ENCODE measurements around the gene ACSM3. TPM values are rescaled to one million over a fixed set of nuclear protein-coding genes. Genes with fewer than 3 reads are reported as not detected.
A peak's percentile ranks its signal among the peaks of the same experiment; 100 is the strongest.

ACSM3 gene
- total RNA-seq, 2 experiments from 2014 or later = 4.1 to 4.8 TPM

DNA sequence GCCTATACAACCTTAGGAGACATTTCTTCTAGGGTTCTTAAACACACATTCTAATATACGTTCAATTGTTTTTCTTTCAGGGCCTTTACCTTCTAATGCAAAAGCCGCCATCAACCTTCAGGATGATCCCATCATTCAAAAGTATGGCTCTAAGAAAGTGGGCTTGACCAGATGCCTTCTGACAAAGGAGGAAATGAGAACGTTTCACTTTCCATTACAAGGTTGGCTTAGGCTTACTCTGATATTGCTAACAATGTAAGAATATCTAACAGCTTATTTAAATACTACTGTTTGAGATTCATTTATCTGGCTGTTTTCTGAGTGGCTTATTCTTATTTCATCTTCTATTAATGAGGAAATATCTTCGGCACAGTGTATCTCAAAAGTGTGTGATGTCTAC, 57.9 kb downstream of the ACSM3 start:
- POLR2A ChIA-PET = no interaction called here

DNA sequence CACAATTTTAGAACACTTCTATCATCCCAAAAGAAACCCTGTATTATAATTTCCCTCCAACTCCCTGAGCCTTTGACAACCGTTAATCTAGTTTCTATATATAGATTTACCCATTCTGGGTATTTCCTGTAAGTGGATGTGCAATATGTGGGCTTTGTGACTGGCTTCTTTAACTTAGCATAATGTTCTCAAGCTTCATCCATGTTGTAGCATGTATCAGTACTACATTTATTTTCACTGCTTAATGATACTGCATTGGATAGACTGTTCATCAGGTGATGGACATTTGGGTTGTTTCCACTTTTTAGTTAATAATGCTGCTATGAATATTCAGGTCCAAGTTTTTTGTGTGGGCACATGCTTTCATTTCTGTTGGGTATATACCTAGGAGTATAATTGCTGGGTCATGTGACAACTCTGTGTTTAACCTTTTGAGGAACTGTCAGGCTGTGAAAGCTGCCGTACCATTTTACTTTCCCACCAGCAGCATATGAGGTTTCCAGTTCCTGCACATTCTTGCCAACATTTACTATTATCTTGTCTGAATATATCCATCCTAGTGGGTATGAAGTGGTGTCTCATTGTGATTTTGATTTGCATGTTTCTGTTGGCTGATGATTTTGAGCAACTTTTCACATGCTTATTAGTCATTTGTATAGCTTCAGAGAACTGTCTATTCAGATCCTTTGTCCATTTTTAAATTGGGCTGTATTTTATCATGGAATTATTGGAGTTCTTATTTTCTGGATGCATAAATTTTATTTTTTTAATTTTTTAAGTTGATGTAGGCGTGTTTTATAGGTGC, 58.9 kb downstream of the ACSM3 start:
- CTCF ChIA-PET = no interaction called here
- Mint-ChIP-seq H3K27me3 (no peaks in the 10 kb centered on the region), H3K9me3 (no peaks in the 10 kb centered on the region), H3K27ac (peak overlapping the region; percentile 48), H3K4me3 (no peak overlapping the region), H3K36me3 (ENCODE audit: low read depth) (peaks cover 42% of the 10 kb centered on the region), H3K4me1 (peaks cover 13% of the 10 kb centered on the region)
- POLR2A ChIA-PET = no interaction called here
- DNase-seq = no peak

More for the DNA sequence above, 57.9 kb downstream of the ACSM3 start:
- CTCF ChIA-PET = interaction anchor here (1.3 kb wide), 1 partner anchor 9 kb away, joined by 4 read pairs; no protein-coding TSS in a partner anchor
- Mint-ChIP-seq H3K9me3 (no peaks in the 10 kb centered on the region), H3K36me3 (ENCODE audit: low read depth) (peaks cover 43% of the 10 kb centered on the region), H3K27ac (no peak overlapping the region), H3K4me3 (no peak overlapping the region), H3K4me1 (peaks cover 13% of the 10 kb centered on the region), H3K27me3 (no peaks in the 10 kb centered on the region)
- DNase-seq = no peak

DNA sequence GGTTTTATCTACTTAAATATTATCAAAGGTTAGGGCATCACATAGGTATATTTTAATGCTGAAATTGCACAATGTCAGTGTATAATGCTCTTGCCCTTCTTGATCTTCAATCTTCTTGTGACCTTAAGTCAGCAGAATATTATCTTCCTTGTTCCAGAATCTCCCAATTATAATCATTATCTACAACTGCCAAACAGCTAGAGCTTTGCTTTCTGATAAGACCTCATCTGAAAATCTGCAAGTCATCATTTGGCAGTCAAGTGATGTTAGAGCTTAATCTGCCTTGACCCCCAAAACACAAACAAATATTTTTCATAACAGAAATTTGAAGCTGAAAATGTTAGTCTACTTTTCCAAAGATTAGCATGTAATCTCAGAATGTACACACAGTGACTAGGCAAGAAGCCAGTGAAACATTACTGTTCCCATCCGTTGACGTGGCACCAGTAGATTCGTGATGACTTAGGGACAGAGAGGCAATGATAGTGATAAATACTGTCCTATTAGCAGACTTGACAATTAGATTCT, 62.3 kb downstream of the ACSM3 start:
- Mint-ChIP-seq H3K27ac (no peak overlapping the region), H3K36me3 (ENCODE audit: low read depth) (peaks cover 28% of the 10 kb centered on the region), H3K4me1 (peaks cover 13% of the 10 kb centered on the region), H3K27me3 (no peaks in the 10 kb centered on the region), H3K4me3 (no peak overlapping the region), H3K9me3 (no peaks in the 10 kb centered on the region)
- ChIA-PET CTCF (interaction anchor here (0.9 kb wide), 1 partner anchor 12 kb away, joined by 3 read pairs; no protein-coding TSS in a partner anchor), POLR2A (no interaction called here)
- DNase-seq = no peak

DNA sequence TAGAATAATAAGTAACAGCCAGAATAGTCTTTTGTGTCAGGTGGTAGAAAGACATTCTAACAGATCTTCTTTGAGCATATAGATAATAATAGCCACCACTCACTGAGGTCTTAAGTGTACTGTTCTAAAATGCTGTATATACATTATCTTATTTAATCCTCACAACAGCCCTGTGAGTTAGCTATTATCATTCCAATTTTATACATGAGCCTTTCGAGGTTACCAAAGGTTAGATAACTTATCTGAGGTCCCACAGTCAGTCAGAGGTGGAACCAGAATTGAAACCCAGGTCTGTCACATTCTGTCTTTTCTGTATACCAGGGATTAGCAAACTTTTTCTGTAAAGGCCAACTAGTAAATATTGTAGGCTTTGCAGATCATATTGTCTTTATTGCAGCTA, 65.7 kb downstream of the ACSM3 start:
- POLR2A ChIA-PET = interaction anchor here (0.6 kb wide), 2 partner anchors 10 to 48 kb away, joined by 4 to 5 read pairs; no protein-coding TSS in a partner anchor
- H3K4me1 Mint-ChIP-seq = no peaks in the 10 kb centered on the region
- H3K9me3 Mint-ChIP-seq = peaks cover 1% of the 10 kb centered on the region
- H3K36me3 Mint-ChIP-seq (ENCODE audit: low read depth) = peaks cover 26% of the 10 kb centered on the region
- no peak for DNase-seq
- H3K27me3 Mint-ChIP-seq = no peaks in the 10 kb centered on the region
- CTCF ChIA-PET = no interaction called here
- H3K4me3 Mint-ChIP-seq = no peak overlapping the region
- no peak overlapping the region for H3K27ac Mint-ChIP-seq

DNA sequence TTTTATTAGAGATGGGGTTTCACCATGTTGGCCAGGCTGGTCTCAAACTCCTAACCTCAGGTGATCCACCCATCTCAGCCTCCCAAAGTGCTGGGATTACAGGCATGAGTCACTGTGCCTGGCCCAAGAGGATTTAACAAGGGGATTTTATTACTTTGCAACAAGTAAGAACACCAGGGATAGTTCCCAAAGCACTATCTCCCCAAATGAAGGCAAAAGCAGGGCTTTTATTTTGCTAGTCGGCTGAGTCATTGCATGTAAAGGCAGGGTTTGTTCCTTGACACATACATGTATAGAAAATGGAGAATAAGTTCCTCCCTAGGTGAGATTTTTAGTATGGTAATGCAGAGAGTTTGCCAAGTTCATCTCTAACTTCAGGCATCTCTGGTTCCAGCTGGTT, 66.6 kb downstream of the ACSM3 start:
- DNase-seq = no peak
- Mint-ChIP-seq H3K36me3 (ENCODE audit: low read depth) (peaks cover 31% of the 10 kb centered on the region), H3K9me3 (peaks cover 4% of the 10 kb centered on the region), H3K27ac (no peak overlapping the region), H3K27me3 (no peaks in the 10 kb centered on the region), H3K4me3 (no peak overlapping the region), H3K4me1 (no peaks in the 10 kb centered on the region)
- ChIA-PET POLR2A (no interaction called here), CTCF (no interaction called here)

DNA sequence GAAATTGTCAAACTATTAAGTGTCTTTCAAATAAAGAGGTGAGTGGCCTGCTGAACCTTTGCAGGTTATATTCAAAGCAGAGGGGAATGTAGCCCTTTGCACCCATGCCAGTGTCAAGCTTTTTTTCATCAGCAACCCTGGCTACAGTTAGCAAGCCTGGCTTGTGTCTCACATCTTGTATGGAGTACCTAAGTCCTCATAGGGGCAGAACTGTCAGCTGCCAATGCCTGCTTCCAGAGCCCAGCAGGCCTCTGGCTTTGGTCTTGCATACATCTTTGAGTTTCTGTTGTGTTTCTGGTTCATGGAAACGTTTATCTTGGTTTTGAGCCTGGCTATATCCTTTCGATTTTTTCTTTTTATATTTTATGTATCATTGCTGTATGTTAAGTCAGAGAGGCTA, 69.3 kb downstream of the ACSM3 start:
- no peak overlapping the region for H3K27ac Mint-ChIP-seq
- H3K27me3 Mint-ChIP-seq = no peaks in the 10 kb centered on the region
- peaks cover 50% of the 10 kb centered on the region for H3K36me3 Mint-ChIP-seq (ENCODE audit: low read depth)
- ChIA-PET CTCF (interaction anchor here (0.7 to 1.2 kb wide), 2 partner anchors 13 kb away, joined by 3 read pairs; no protein-coding TSS in a partner anchor), POLR2A (no interaction called here)
- DNase-seq = no peak
- no peaks in the 10 kb centered on the region for H3K4me1 Mint-ChIP-seq
- peaks cover 18% of the 10 kb centered on the region for H3K9me3 Mint-ChIP-seq
- H3K4me3 Mint-ChIP-seq = no peak overlapping the region

DNA sequence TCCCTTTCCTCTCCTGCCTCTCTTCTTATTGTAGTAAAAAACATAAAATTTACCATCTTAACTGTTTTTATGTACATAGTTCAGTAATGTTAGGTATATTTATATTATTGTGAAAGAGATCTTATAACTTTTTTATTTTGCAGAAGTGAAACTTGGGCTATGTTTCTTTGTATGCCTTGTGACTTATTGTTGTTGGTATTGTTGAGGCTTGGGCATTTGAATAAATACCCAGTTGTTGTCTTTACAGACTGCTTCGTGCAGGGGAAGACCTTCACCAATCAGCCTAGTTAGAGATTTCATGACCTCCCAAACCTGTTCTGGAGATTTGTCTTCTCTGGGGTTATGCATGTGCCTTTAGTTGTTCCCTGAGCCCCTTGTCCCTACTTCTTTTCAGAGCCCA, 74.4 kb downstream of the ACSM3 start:
- Mint-ChIP-seq H3K9me3 (peaks cover 18% of the 10 kb centered on the region), H3K27ac (no peak overlapping the region), H3K4me1 (peaks cover 5% of the 10 kb centered on the region), H3K27me3 (no peaks in the 10 kb centered on the region), H3K4me3 (no peak overlapping the region), H3K36me3 (ENCODE audit: low read depth) (peaks cover 68% of the 10 kb centered on the region)
- no peak for DNase-seq
- ChIA-PET CTCF (no interaction called here), POLR2A (no interaction called here)

DNA sequence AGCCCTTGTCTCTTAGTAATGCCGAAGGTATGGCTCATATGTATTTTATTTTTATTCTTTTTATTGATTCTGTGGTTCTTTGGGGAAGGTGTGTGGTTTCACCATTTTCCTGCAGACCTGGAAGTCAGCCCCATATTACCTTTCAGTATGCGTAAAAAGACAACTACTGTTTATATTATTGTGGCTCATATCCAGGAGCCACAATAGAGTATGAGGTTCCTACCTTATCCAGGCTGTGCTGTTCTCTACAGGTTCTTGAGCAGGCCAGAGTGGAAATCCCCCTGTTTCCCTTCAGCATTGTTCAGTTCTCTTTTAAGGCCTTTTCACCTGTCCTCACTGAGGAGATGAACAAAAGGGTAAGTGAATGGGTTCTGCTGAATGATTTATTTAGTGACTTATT, 75.7 kb downstream of the ACSM3 start:
- H3K4me3 Mint-ChIP-seq = no peak overlapping the region
- peaks cover 58% of the 10 kb centered on the region for H3K36me3 Mint-ChIP-seq (ENCODE audit: low read depth)
- no peak overlapping the region for H3K27ac Mint-ChIP-seq
- H3K9me3 Mint-ChIP-seq = peaks cover 17% of the 10 kb centered on the region
- H3K27me3 Mint-ChIP-seq = no peaks in the 10 kb centered on the region
- ChIA-PET POLR2A (no interaction called here), CTCF (no interaction called here)
- H3K4me1 Mint-ChIP-seq = peaks cover 16% of the 10 kb centered on the region
- no peak for DNase-seq

DNA sequence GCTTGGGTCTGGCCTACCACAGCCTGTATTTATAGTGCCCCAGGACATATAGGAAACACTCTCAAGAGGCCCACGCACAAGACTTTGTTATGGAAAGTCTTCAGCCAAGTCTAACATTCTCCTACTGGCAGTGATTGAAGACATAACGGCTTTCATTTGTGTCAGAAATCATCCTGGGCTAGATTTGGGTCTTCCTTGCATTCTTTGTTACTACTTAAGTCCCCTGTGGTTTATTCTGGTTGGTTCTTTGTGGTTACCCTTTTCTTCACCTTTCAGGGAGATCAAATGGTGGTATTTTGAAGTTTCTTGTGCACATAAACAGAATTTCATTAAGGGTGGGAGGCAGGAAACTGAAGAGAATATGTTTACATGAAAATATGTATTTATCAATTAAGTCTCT, 80.2 kb downstream of the ACSM3 start:
- peak overlapping the region; percentile 31 for H3K27ac Mint-ChIP-seq
- DNase-seq = no peak
- H3K4me1 Mint-ChIP-seq = peaks cover 34% of the 10 kb centered on the region
- peaks cover 27% of the 10 kb centered on the region for H3K36me3 Mint-ChIP-seq (ENCODE audit: low read depth)
- H3K9me3 Mint-ChIP-seq = no peaks in the 10 kb centered on the region
- ChIA-PET CTCF (interaction anchor here (0.7 kb wide), 1 partner anchor 249 kb away, joined by 3 read pairs; no protein-coding TSS in a partner anchor), POLR2A (no interaction called here)
- H3K27me3 Mint-ChIP-seq = no peaks in the 10 kb centered on the region
- peak overlapping the region; percentile 13 for H3K4me3 Mint-ChIP-seq

DNA sequence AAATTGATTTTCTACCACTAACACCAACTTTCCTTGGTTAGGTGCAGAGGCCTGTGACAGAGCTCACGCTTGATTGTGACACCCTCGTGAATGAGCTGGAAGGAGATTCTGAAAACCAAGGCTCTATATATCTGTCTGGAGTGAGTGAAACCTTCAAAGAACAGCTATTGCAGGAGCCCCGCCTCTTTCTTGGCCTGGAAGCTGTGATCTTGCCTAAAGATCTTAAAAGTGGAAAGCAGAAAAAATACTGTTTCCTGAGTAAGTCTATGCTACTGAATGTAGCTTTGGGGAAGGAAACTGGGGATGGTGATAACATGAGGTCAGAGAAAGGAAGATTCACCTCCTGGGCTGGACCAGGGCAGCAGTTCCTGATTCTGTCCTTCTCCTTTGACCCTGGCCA, 80.8 kb downstream of the ACSM3 start:
- ChIA-PET CTCF (no interaction called here), POLR2A (interaction anchor here (0.5 kb wide), 1 partner anchor 676 kb away, joined by 3 read pairs; no protein-coding TSS in a partner anchor)
- Mint-ChIP-seq H3K9me3 (no peaks in the 10 kb centered on the region), H3K36me3 (ENCODE audit: low read depth) (peaks cover 27% of the 10 kb centered on the region), H3K4me3 (no peak overlapping the region), H3K27ac (peak overlapping the region; percentile 31), H3K4me1 (peaks cover 32% of the 10 kb centered on the region), H3K27me3 (no peaks in the 10 kb centered on the region)
- DNase-seq = peak; percentile 44

DNA sequence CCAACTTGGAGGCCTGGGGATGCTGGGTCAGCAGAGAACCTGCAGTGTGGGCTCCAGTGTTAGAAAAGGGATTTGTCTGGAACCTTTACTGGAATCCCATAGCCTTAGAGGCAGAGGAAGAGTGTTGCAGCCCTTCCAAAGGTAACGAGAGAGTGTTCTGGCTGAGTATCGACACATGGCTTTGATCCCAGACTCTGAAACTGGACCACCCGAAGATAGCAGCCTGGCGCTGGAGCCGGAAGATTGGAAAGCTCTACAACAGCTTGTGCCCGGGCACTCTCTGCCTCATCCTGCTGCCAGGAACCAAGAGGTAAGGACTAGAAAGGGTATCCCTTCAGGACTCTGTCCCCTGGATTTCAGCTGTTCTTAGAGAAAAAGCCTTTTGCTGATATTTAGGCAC, 82.2 kb downstream of the ACSM3 start:
- Mint-ChIP-seq H3K27ac (no peak overlapping the region), H3K4me1 (peaks cover 46% of the 10 kb centered on the region), H3K4me3 (no peak overlapping the region), H3K27me3 (no peaks in the 10 kb centered on the region), H3K36me3 (ENCODE audit: low read depth) (peaks cover 18% of the 10 kb centered on the region), H3K9me3 (no peaks in the 10 kb centered on the region)
- ChIA-PET POLR2A (no interaction called here), CTCF (interaction anchor here (1.0 to 1.4 kb wide), 2 partner anchors 13 to 20 kb away, joined by 3 read pairs; no protein-coding TSS in a partner anchor)
- no peak for DNase-seq

DNA sequence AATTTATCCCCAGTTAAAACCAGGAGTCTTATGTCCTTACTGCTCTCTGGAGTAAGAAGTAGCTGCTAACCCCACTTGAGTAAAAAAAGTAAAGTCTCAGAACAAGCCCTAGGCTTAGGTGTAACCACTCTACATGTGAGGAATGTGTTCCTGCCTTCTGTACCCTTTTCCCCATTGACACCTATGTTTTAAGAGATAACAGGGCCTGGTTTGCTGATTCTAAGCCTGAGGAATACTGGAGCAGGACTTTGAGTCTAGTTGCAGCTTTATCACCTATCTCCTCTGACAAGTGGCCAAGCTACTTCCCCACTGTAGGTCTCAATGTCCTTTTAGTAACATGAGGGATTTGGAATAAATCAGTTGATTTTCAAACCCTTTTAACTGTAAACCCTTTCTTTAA, 82.7 kb downstream of the ACSM3 start:
- Mint-ChIP-seq H3K27ac (no peak overlapping the region), H3K9me3 (no peaks in the 10 kb centered on the region), H3K4me1 (peaks cover 47% of the 10 kb centered on the region), H3K4me3 (no peak overlapping the region), H3K27me3 (no peaks in the 10 kb centered on the region), H3K36me3 (ENCODE audit: low read depth) (peaks cover 15% of the 10 kb centered on the region)
- ChIA-PET CTCF (interaction anchor here (0.6 to 1.4 kb wide), 6 partner anchors 13 to 1358 kb away, joined by 3 read pairs; no protein-coding TSS in a partner anchor), POLR2A (no interaction called here)
- DNase-seq = no peak

Data from activated CD4-positive, alpha-beta T cell treated with anti-CD3 and anti-CD28 coated beads, Interleukin-2, amount 10 ng/mL, durations not matched to agents 7 days and 5 days (primary cell).